ENCODE results near the gene TPD52L2.
"Not testable (repeated sequence)": the region's sequence is repeated elsewhere in the genome, so short reads cannot be mapped to it uniquely, and the experiment has no call there.

The TPD52L2 gene

GRCh38 chr20:63898882-63899558 is 34.0 kb downstream of the TPD52L2 start:
- Histone ChIP-seq H3K27me3 (ENCODE audit: control insufficient read depth, insufficient read depth, low read length) (no peaks in the 10 kb centered on the region), H3K9me3 (ENCODE audit: control insufficient read depth, low read length) (no peaks in the 10 kb centered on the region), H3K4me1 (ENCODE audit: control insufficient read depth, insufficient read depth, low read length) (peaks cover 42% of the 10 kb centered on the region), H3K36me3 (ENCODE audit: control insufficient read depth, insufficient read depth, low read length) (no peaks in the 10 kb centered on the region), H3K4me3 (ENCODE audit: low read length) (no peak overlapping the region), H3K9ac (ENCODE audit: low read length) (no peak overlapping the region)

GRCh38 chr20:63900413-63900812 is 35.3 kb downstream of the TPD52L2 start:
- no peaks in the 10 kb centered on the region for H3K36me3 ChIP-seq (ENCODE audit: control insufficient read depth, insufficient read depth, low read length)
- no peaks in the 10 kb centered on the region for H3K9me3 ChIP-seq (ENCODE audit: control insufficient read depth, low read length)
- peaks cover 44% of the 10 kb centered on the region for H3K4me1 ChIP-seq (ENCODE audit: control insufficient read depth, insufficient read depth, low read length)
- no peak overlapping the region for H3K4me3 ChIP-seq (ENCODE audit: low read length)
- no peak overlapping the region for H3K9ac ChIP-seq (ENCODE audit: low read length)
- H3K27me3 ChIP-seq (ENCODE audit: control insufficient read depth, insufficient read depth, low read length) = no peaks in the 10 kb centered on the region

- Histone ChIP-seq H3K4me1 (ENCODE audit: control insufficient read depth, insufficient read depth, low read length) (peaks cover 42% of the 10 kb centered on the region), H3K27me3 (ENCODE audit: control insufficient read depth, insufficient read depth, low read length) (no peaks in the 10 kb centered on the region), H3K4me3 (ENCODE audit: low read length) (no peak overlapping the region), H3K9ac (ENCODE audit: low read length) (no peak overlapping the region), H3K36me3 (ENCODE audit: control insufficient read depth, insufficient read depth, low read length) (no peaks in the 10 kb centered on the region), H3K9me3 (ENCODE audit: control insufficient read depth, low read length) (no peaks in the 10 kb centered on the region)
Measured at GRCh38 chr20:63903796-63904561, 38.9 kb downstream of the TPD52L2 start.

GRCh38 chr20:63908008-63908682 is 43.1 kb downstream of the TPD52L2 start:
- Histone ChIP-seq H3K9ac (ENCODE audit: low read length) (peak overlapping the region; percentile 13), H3K4me3 (ENCODE audit: low read length) (no peak overlapping the region), H3K36me3 (ENCODE audit: control insufficient read depth, insufficient read depth, low read length) (no peaks in the 10 kb centered on the region), H3K4me1 (ENCODE audit: control insufficient read depth, insufficient read depth, low read length) (peaks cover 58% of the 10 kb centered on the region), H3K9me3 (ENCODE audit: control insufficient read depth, low read length) (no peaks in the 10 kb centered on the region), H3K27me3 (ENCODE audit: control insufficient read depth, insufficient read depth, low read length) (no peaks in the 10 kb centered on the region)

GRCh38 chr20:63911176-63911575 is 46.1 kb downstream of the TPD52L2 start:
- no peak overlapping the region for H3K4me3 ChIP-seq (ENCODE audit: low read length)
- H3K36me3 ChIP-seq (ENCODE audit: control insufficient read depth, insufficient read depth, low read length) = no peaks in the 10 kb centered on the region
- no peaks in the 10 kb centered on the region for H3K27me3 ChIP-seq (ENCODE audit: control insufficient read depth, insufficient read depth, low read length)
- H3K9me3 ChIP-seq (ENCODE audit: control insufficient read depth, low read length) = no peaks in the 10 kb centered on the region
- H3K9ac ChIP-seq (ENCODE audit: low read length) = peak overlapping the region; percentile 33
- peaks cover 56% of the 10 kb centered on the region for H3K4me1 ChIP-seq (ENCODE audit: control insufficient read depth, insufficient read depth, low read length)

GRCh38 chr20:63913768-63914167 is 48.7 kb downstream of the TPD52L2 start:
- Histone ChIP-seq H3K4me1 (ENCODE audit: control insufficient read depth, insufficient read depth, low read length) (peaks cover 35% of the 10 kb centered on the region), H3K4me3 (ENCODE audit: low read length) (no peak overlapping the region), H3K27me3 (ENCODE audit: control insufficient read depth, insufficient read depth, low read length) (no peaks in the 10 kb centered on the region), H3K9me3 (ENCODE audit: control insufficient read depth, low read length) (no peaks in the 10 kb centered on the region), H3K9ac (ENCODE audit: low read length) (no peak overlapping the region), H3K36me3 (ENCODE audit: control insufficient read depth, insufficient read depth, low read length) (no peaks in the 10 kb centered on the region)

GRCh38 chr20:63915471-63915870 is 50.4 kb downstream of the TPD52L2 start:
- no peaks in the 10 kb centered on the region for H3K9me3 ChIP-seq (ENCODE audit: control insufficient read depth, low read length)
- H3K9ac ChIP-seq (ENCODE audit: low read length) = no peak overlapping the region
- H3K27me3 ChIP-seq (ENCODE audit: control insufficient read depth, insufficient read depth, low read length) = no peaks in the 10 kb centered on the region
- H3K4me3 ChIP-seq (ENCODE audit: low read length) = no peak overlapping the region
- peaks cover 22% of the 10 kb centered on the region for H3K4me1 ChIP-seq (ENCODE audit: control insufficient read depth, insufficient read depth, low read length)
- no peaks in the 10 kb centered on the region for H3K36me3 ChIP-seq (ENCODE audit: control insufficient read depth, insufficient read depth, low read length)

- H3K4me3 ChIP-seq (ENCODE audit: low read length); H3K36me3 ChIP-seq (ENCODE audit: control insufficient read depth, insufficient read depth, low read length); H3K9ac ChIP-seq (ENCODE audit: low read length); H3K9me3 ChIP-seq (ENCODE audit: control insufficient read depth, low read length); H3K27me3 ChIP-seq (ENCODE audit: control insufficient read depth, insufficient read depth, low read length): not testable (repeated sequence)
- peaks cover 14% of the 10 kb centered on the region for H3K4me1 ChIP-seq (ENCODE audit: control insufficient read depth, insufficient read depth, low read length)
Measured at GRCh38 chr20:63916371-63916939, 51.4 kb downstream of the TPD52L2 start.

- Histone ChIP-seq H3K4me3 (ENCODE audit: low read length) (no peak overlapping the region), H3K27me3 (ENCODE audit: control insufficient read depth, insufficient read depth, low read length) (no peaks in the 10 kb centered on the region), H3K9ac (ENCODE audit: low read length) (no peak overlapping the region), H3K36me3 (ENCODE audit: control insufficient read depth, insufficient read depth, low read length) (no peaks in the 10 kb centered on the region), H3K4me1 (ENCODE audit: control insufficient read depth, insufficient read depth, low read length) (peaks cover 7% of the 10 kb centered on the region), H3K9me3 (ENCODE audit: control insufficient read depth, low read length) (no peaks in the 10 kb centered on the region)
Measured at GRCh38 chr20:63917811-63918210, 52.7 kb downstream of the TPD52L2 start.

GRCh38 chr20:63919130-63919529 is 54.1 kb downstream of the TPD52L2 start:
- Histone ChIP-seq H3K4me3 (ENCODE audit: low read length) (no peak overlapping the region), H3K36me3 (ENCODE audit: control insufficient read depth, insufficient read depth, low read length) (no peaks in the 10 kb centered on the region), H3K9ac (ENCODE audit: low read length) (no peak overlapping the region), H3K9me3 (ENCODE audit: control insufficient read depth, low read length) (no peaks in the 10 kb centered on the region), H3K27me3 (ENCODE audit: control insufficient read depth, insufficient read depth, low read length) (no peaks in the 10 kb centered on the region), H3K4me1 (ENCODE audit: control insufficient read depth, insufficient read depth, low read length) (peaks cover 7% of the 10 kb centered on the region)

- no peaks in the 10 kb centered on the region for H3K9me3 ChIP-seq (ENCODE audit: control insufficient read depth, low read length)
- no peak overlapping the region for H3K9ac ChIP-seq (ENCODE audit: low read length)
Measured at GRCh38 chr20:63920226-63920625, 55.2 kb downstream of the TPD52L2 start.

GRCh38 chr20:63923651-63924050 is 58.6 kb downstream of the TPD52L2 start:
- Histone ChIP-seq H3K4me1 (ENCODE audit: control insufficient read depth, insufficient read depth, low read length) (no peaks in the 10 kb centered on the region), H3K36me3 (ENCODE audit: control insufficient read depth, insufficient read depth, low read length) (peaks cover 5% of the 10 kb centered on the region), H3K9ac (ENCODE audit: low read length) (no peak overlapping the region), H3K27me3 (ENCODE audit: control insufficient read depth, insufficient read depth, low read length) (no peaks in the 10 kb centered on the region), H3K9me3 (ENCODE audit: control insufficient read depth, low read length) (no peaks in the 10 kb centered on the region), H3K4me3 (ENCODE audit: low read length) (no peak overlapping the region)

More at GRCh38 chr20:63920226-63920625, 55.2 kb downstream of the TPD52L2 start:
- no peaks in the 10 kb centered on the region for H3K27me3 ChIP-seq (ENCODE audit: control insufficient read depth, insufficient read depth, low read length)
- H3K4me1 ChIP-seq (ENCODE audit: control insufficient read depth, insufficient read depth, low read length) = no peaks in the 10 kb centered on the region
- no peaks in the 10 kb centered on the region for H3K36me3 ChIP-seq (ENCODE audit: control insufficient read depth, insufficient read depth, low read length)
- no peak overlapping the region for H3K4me3 ChIP-seq (ENCODE audit: low read length)
